ENCODE measurements around the gene TRPV4. TPM values are rescaled to one million over a fixed set of nuclear protein-coding genes. Genes with fewer than 3 reads are reported as not detected.

TRPV4 gene
- total and polyA plus RNA-seq, 9 donors, result 0.13 to 3.3 (median 0.99) TPM

GRCh38 chr12:109743076-109743910 lies 89.9 kb downstream of the TRPV4 start:
- WGBS (ENCODE audit: insufficient coverage), result 76% methylated on average over 14 of the region's 17 CpGs
- H3K36me3 ChIP-seq (ENCODE audit: control insufficient read depth, insufficient read depth, low read length), result no peaks in the 10 kb centered on the region
- H3K9me3 ChIP-seq (replicated peaks; ENCODE audit: control insufficient read depth, low read depth, low read length), result no peaks in the 10 kb centered on the region
- no peaks in the 10 kb centered on the region for H3K4me1 ChIP-seq (ENCODE audit: control insufficient read depth, insufficient read depth, low read length)
- no peaks in the 10 kb centered on the region for H3K27me3 ChIP-seq (ENCODE audit: control insufficient read depth, insufficient read depth, low read length)
- no peak overlapping the region for H3K27ac ChIP-seq (ENCODE audit: low read length)
- no peak for DNase-seq
- no peak overlapping the region for H3K4me3 ChIP-seq (ENCODE audit: low read length)

GRCh38 chr12:109741970-109742703 lies 91.1 kb downstream of the TRPV4 start:
- H3K36me3 ChIP-seq (ENCODE audit: control insufficient read depth, insufficient read depth, low read length), result no peaks in the 10 kb centered on the region
- H3K27ac ChIP-seq (ENCODE audit: low read length), result no peak overlapping the region
- no peaks in the 10 kb centered on the region for H3K4me1 ChIP-seq (ENCODE audit: control insufficient read depth, insufficient read depth, low read length)
- 35% methylated on average over 2 of the region's 14 CpGs for WGBS (ENCODE audit: insufficient coverage)
- H3K27me3 ChIP-seq (ENCODE audit: control insufficient read depth, insufficient read depth, low read length), result no peaks in the 10 kb centered on the region
- no peaks in the 10 kb centered on the region for H3K9me3 ChIP-seq (replicated peaks; ENCODE audit: control insufficient read depth, low read depth, low read length)
- no peak overlapping the region for H3K4me3 ChIP-seq (ENCODE audit: low read length)
- no peak for DNase-seq

DNA sequence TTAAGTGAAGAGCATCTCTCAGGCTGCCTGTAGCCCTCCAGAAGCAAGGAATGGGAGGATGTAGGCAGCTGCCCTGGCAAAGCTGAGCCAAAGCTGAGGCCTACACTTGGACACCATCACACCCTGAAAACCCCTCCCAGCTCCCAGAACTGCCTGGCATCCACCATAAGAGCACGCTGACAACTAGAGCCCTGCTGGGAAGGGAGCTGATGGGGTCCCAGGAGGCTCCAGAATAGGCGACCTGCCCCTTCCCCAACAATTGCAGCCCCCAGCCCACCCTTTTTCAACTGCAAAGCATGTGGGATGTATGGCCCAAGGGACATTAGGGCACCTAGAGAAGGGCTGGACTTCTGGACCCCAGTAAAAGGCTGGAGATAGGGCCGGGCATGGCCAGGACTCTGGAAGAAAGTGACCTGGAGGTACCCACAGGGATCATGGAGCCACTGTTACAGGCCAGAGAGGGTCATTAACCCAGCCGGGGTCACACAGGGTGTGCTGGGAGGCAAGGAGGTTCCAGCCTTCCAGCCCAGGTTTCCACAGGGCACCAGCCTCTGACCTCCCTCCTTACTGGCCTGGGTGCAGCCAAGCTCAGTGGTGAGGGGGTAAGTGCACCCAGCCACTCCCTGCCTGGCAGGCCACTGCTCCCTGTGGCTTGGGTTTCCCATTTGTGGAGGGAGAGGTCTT lies 91.8 kb downstream of the TRPV4 start:
- H3K4me1 ChIP-seq (ENCODE audit: control insufficient read depth, insufficient read depth, low read length), result peaks cover 1% of the 10 kb centered on the region
- no peak for DNase-seq

GRCh38 chr12:109740694-109741245 lies 92.4 kb downstream of the TRPV4 start:
- no peaks in the 10 kb centered on the region for H3K9me3 ChIP-seq (replicated peaks; ENCODE audit: control insufficient read depth, low read depth, low read length)
- peaks cover 7% of the 10 kb centered on the region for H3K27me3 ChIP-seq (ENCODE audit: control insufficient read depth, insufficient read depth, low read length)
- H3K4me3 ChIP-seq (ENCODE audit: low read length), result no peak overlapping the region
- H3K27ac ChIP-seq (ENCODE audit: low read length), result no peak overlapping the region
- H3K36me3 ChIP-seq (ENCODE audit: control insufficient read depth, insufficient read depth, low read length), result no peaks in the 10 kb centered on the region
- peaks cover 2% of the 10 kb centered on the region for H3K4me1 ChIP-seq (ENCODE audit: control insufficient read depth, insufficient read depth, low read length)
- no peak for DNase-seq
- WGBS (ENCODE audit: insufficient coverage), result 81% methylated on average over 7 of the region's 10 CpGs

More for the DNA sequence above, 91.8 kb downstream of the TRPV4 start:
- no peaks in the 10 kb centered on the region for H3K9me3 ChIP-seq (replicated peaks; ENCODE audit: control insufficient read depth, low read depth, low read length)
- H3K27me3 ChIP-seq (ENCODE audit: control insufficient read depth, insufficient read depth, low read length), result peaks cover 1% of the 10 kb centered on the region
- H3K36me3 ChIP-seq (ENCODE audit: control insufficient read depth, insufficient read depth, low read length), result no peaks in the 10 kb centered on the region
- WGBS (ENCODE audit: insufficient coverage), result 92% methylated on average over 2 of the region's 4 CpGs
- no peak overlapping the region for H3K27ac ChIP-seq (ENCODE audit: low read length)
- no peak overlapping the region for H3K4me3 ChIP-seq (ENCODE audit: low read length)

- WGBS (ENCODE audit: insufficient coverage), result 41% methylated on average over 10 of the region's 18 CpGs
- no peak overlapping the region for H3K4me3 ChIP-seq (ENCODE audit: low read length)
- H3K27me3 ChIP-seq (ENCODE audit: control insufficient read depth, insufficient read depth, low read length), result peaks cover 8% of the 10 kb centered on the region
- DNase-seq, result no peak
- H3K9me3 ChIP-seq (replicated peaks; ENCODE audit: control insufficient read depth, low read depth, low read length), result no peaks in the 10 kb centered on the region
- no peaks in the 10 kb centered on the region for H3K36me3 ChIP-seq (ENCODE audit: control insufficient read depth, insufficient read depth, low read length)
- H3K4me1 ChIP-seq (ENCODE audit: control insufficient read depth, insufficient read depth, low read length), result peaks cover 2% of the 10 kb centered on the region
- H3K27ac ChIP-seq (ENCODE audit: low read length), result no peak overlapping the region
These were observed 93.2 kb downstream of the TRPV4 start for GRCh38 chr12:109739747-109740693.

DNA sequence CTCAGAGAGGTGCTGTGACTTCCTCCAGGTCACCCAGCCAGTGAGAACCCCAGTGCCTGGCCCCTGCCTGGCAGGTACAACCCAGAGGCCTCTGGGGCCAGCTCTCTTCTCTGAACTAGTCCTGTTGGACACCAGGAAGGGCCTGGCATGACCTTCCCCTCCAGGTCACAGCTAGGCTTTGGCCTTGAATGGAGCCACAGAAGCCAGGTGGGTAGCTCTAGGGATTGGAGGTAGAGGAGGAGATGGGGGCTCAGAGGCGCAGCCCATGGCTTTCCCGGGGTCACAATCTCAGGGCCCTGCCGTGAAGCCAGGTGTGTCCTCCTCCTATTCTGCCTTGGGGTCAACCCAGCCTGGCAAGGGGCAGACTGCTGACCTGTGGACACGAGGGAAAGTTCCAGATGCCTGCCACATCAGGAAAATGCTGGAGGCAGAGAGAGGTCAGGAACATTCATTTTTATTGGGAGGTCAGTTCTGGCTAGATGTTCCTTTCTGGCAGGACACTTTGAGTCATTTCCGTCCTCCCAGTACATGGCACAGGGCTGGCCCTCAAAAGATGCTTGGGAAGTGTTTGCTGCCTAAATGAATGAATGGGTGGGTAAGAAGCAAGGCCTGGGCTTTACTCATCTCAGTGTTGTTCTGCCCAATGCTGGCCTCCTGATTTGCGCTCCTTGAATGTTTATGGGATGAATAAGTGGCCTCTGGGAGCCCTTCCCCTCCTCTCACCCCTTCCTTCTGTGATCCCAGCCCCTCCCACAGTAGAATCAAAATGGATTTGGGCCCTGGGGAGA lies 94.1 kb downstream of the TRPV4 start:
- Histone ChIP-seq H3K4me3 (ENCODE audit: low read length) (no peak overlapping the region), H3K9me3 (replicated peaks; ENCODE audit: control insufficient read depth, low read depth, low read length) (no peaks in the 10 kb centered on the region), H3K36me3 (ENCODE audit: control insufficient read depth, insufficient read depth, low read length) (no peaks in the 10 kb centered on the region), H3K4me1 (ENCODE audit: control insufficient read depth, insufficient read depth, low read length) (peaks cover 8% of the 10 kb centered on the region), H3K27ac (ENCODE audit: low read length) (no peak overlapping the region), H3K27me3 (ENCODE audit: control insufficient read depth, insufficient read depth, low read length) (peaks cover 14% of the 10 kb centered on the region)
- DNase-seq, result no peak
- WGBS (ENCODE audit: insufficient coverage), result 72% methylated on average over 4 of the region's 6 CpGs

DNA sequence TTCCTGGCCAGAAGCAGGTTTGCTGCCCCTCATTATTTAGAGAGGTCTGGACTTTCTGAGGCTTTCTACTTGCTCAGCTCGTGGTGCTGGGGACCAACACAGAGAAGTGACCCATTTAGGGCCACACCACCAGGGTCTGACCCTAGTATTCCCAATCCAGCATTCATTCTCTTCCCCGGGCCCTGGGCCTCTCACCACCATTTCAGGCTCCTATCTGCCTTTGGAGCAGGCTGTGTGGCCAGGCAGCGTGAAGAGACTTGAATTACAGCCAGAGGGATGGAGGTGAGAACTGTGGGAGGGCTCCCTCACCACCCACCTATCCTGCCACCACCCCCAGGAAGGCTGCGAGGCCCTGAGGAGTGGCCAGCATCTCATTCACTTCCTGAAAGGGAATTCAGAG lies 95.0 kb downstream of the TRPV4 start:
- Histone ChIP-seq H3K27me3 (ENCODE audit: control insufficient read depth, insufficient read depth, low read length) (peaks cover 17% of the 10 kb centered on the region), H3K4me1 (ENCODE audit: control insufficient read depth, insufficient read depth, low read length) (peaks cover 11% of the 10 kb centered on the region), H3K9me3 (replicated peaks; ENCODE audit: control insufficient read depth, low read depth, low read length) (no peaks in the 10 kb centered on the region), H3K36me3 (ENCODE audit: control insufficient read depth, insufficient read depth, low read length) (no peaks in the 10 kb centered on the region), H3K4me3 (ENCODE audit: low read length) (no peak overlapping the region), H3K27ac (ENCODE audit: low read length) (no peak overlapping the region)
- WGBS (ENCODE audit: insufficient coverage), result 33% methylated on average over 1 of the region's 4 CpGs
- DNase-seq, result no peak

- Histone ChIP-seq H3K9me3 (replicated peaks; ENCODE audit: control insufficient read depth, low read depth, low read length) (no peaks in the 10 kb centered on the region), H3K27ac (ENCODE audit: low read length) (no peak overlapping the region), H3K4me3 (ENCODE audit: low read length) (no peak overlapping the region), H3K36me3 (ENCODE audit: control insufficient read depth, insufficient read depth, low read length) (no peaks in the 10 kb centered on the region), H3K27me3 (ENCODE audit: control insufficient read depth, insufficient read depth, low read length) (peaks cover 17% of the 10 kb centered on the region), H3K4me1 (ENCODE audit: control insufficient read depth, insufficient read depth, low read length) (peaks cover 11% of the 10 kb centered on the region)
- DNase-seq, result no peak
- WGBS (ENCODE audit: insufficient coverage), result 30% methylated on average over 2 of the region's 7 CpGs
These were observed 95.6 kb downstream of the TRPV4 start for GRCh38 chr12:109737631-109738030.

- DNase-seq, result no peak
- Histone ChIP-seq H3K4me1 (ENCODE audit: control insufficient read depth, insufficient read depth, low read length) (peaks cover 11% of the 10 kb centered on the region), H3K36me3 (ENCODE audit: control insufficient read depth, insufficient read depth, low read length) (no peaks in the 10 kb centered on the region), H3K27me3 (ENCODE audit: control insufficient read depth, insufficient read depth, low read length) (peaks cover 17% of the 10 kb centered on the region), H3K27ac (ENCODE audit: low read length) (no peak overlapping the region), H3K9me3 (replicated peaks; ENCODE audit: control insufficient read depth, low read depth, low read length) (no peaks in the 10 kb centered on the region), H3K4me3 (ENCODE audit: low read length) (no peak overlapping the region)
- 10% methylated on average over 1 of the region's 1 CpG for WGBS (ENCODE audit: insufficient coverage)
These were observed 96.1 kb downstream of the TRPV4 start for GRCh38 chr12:109737126-109737525.
